Measurements from ENCODE around the gene SEPTIN6.

The SEPTIN6 gene

DNA sequence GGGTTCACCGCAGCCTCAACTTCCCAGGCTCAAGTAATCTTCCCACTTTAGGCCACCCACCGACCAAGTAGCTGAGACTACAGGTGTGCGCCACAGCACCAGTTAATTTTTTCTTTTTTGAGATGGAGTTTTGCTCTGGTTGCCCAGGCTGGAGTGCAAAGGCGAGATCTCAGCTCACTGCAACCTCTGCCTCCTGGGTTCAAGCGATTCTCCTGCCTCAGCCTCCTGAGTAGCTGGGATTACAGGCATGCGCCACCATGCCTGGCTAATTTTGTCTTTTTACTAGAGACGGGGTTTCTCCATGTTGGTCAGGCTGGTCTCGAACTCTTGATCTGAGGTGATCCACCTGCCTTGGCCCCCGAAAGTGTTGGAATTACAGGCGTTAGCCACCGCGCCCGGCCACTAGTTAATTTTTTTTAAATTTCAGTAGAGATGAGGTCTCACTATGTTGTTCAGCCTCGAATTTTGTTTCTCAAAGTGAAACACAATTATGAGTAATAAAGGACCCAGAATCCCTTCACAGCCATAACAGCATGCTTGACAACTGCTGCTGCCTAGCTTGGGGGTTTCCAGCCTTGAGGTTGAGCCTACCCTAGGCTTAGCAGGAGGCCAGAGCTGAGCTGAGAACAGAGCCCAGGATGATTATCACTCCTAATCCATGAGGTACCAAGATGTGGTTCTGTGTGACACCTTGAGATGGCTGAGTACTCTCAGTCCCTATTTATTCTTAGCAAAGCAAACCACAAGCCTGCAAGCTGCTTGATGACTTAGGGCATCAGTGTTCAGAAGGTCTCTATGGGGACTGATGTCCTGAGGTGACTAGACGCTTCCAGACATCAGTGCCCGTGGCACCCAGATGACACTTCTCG, 45.2 kb downstream of the SEPTIN6 start:
- no peak for DNase-seq

DNA sequence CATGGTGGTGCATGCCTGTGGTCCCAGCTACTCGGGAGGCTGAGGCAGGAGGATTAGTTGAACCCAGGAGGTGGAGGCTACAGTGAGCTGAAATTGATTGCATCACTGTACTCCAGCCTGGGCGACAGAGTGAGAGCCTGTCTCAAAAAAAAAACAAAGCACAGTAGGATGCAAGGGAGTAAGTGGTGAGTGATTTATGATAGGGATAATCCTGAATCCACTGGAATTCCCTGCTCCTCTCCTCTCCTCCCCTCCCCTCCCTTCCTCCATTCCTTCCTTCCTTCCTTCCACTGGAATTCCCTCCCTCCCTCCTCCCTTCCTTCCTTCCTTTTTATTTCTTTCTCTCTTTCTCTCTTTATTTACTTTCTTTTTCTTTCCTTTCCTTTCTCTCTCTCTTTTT, 45.9 kb downstream of the SEPTIN6 start:
- DNase-seq: no peak

DNA sequence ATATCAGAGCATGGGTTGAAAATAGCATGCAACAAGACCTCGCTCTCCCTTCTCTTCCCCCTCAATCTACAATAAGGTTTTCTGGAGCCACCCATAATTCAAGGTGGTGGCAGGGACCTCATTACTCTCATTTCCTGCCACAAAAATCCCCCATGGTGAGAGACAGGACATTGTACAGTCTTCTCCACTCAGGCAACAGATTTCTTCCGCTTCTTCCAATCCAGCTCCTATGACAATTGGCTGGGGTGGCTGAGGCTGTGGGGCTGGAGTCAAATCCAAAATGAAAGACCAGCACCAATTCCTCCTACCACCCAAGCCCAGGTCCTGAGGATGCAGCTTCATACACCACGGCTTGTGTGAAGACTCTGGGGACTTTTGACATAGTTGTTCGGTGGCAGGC, 46.5 kb downstream of the SEPTIN6 start:
- no peak for DNase-seq

DNA sequence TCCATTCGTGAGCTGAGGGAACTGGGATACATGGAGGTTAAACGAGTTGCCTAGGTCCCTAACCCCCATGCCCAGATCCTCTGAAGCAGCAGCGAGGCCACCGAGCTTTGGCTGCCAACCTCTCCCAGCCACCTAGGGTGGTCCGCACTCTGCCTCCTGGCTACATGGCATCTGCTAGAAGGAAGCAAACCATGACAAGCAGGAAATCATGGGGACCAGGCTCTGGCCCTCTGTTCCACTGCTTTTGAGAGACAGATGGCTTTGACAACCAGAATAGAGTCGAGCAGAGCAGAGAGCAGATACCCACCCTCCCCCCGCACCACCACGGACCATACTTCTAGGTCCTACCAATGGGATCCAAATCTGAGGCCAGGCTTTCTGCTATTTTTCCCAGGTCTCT, 49.3 kb downstream of the SEPTIN6 start:
- no peak for DNase-seq
